Measurements from ENCODE around the gene MZF1. TPM values are rescaled to one million over a fixed set of nuclear protein-coding genes. Genes with fewer than 3 reads are reported as not detected.

The MZF1 gene
- total and polyA plus RNA-seq, 2 experiments from 2014 or later = 9.0 to 20.8 TPM

DNA sequence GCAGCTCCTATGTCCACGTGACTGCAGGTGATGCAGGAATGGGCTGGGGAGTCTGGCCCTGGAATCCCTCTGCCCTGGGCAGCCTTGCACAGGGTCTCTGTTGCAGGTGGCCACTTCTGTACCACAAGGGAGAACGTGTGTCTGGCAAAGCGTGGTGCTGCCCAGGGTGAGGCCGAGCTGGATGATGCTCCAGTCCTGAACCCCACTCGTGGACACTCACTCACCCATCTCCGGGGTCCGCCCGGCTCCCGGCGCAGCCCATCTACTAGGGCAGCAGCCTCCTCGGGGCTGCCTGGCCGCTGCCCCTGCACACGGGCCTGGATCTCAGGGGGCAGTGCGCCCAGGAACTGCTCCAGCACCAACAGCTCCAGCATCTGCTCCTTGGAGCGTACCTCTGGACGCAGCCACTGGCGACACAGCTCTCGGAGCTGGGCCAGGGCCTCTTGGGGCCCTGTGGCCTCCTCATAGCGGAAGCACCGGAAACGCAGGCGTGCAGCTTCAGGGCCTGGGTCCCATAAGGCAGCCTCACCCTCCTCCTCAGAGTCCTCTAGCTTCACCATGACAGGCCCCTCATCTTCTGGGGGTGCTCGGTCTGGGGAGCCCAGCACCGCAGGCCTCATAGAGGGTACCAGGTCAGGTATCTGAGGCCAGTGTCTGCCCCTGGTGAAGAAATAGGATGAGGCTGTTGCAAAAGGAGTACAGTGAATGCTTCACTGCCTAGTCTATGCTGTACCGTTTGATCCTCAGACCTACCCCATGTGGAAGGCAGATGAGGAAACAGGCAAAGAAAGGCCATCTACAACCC is 2.2 kb downstream of the MZF1 start:
- in situ Hi-C loops (cut with MboI) = no loop called here
- Histone ChIP-seq H3K9me3 (ENCODE audit: low read depth) (no peaks in the 10 kb centered on the region), H3K27me3 (replicated peaks; ENCODE audit: insufficient read depth) (no peaks in the 10 kb centered on the region), H3K9me2 (ENCODE audit: insufficient read depth) (no peaks in the 10 kb centered on the region), H3K4me2 (ENCODE audit: unreplicated experiment) (no peak overlapping the region), H4K20me1 (ENCODE audit: insufficient read depth) (no peaks in the 10 kb centered on the region), H3K36me3 (ENCODE audit: low read depth) (no peaks in the 10 kb centered on the region; the same call in 1 of the 2 replicates), H3K9ac (no peak overlapping the region), H3K4me1 (ENCODE audit: insufficient read depth) (peaks cover 8% of the 10 kb centered on the region; the same call in 1 of the 2 replicates), H3K4me3 (no peak overlapping the region), H3K79me2 (ENCODE audit: insufficient read depth) (peaks cover 9% of the 10 kb centered on the region), H2AFZ (no peak overlapping the region), H3F3A (ENCODE audit: insufficient read depth) (peaks cover 11% of the 10 kb centered on the region), H3K27ac (no peak overlapping the region)
- no peak for DNase-seq
- TF ChIP-seq EZH2 (IDR thresholded peaks at IDR 0.05; ENCODE audit: insufficient read depth, poor library complexity, severe bottlenecking) (no peak), EZH2phosphoT487 (IDR thresholded peaks at IDR 0.05; ENCODE audit: insufficient read depth, low read depth) (no peak)
- 79 to 80% methylated on average over 25 of the region's 25 CpGs for WGBS, 2 experiments (ENCODE audit: low coverage in 1 of 2, low lambda C conversion rate in 2 of 2, missing lambda C conversion rate in 2 of 2)

DNA sequence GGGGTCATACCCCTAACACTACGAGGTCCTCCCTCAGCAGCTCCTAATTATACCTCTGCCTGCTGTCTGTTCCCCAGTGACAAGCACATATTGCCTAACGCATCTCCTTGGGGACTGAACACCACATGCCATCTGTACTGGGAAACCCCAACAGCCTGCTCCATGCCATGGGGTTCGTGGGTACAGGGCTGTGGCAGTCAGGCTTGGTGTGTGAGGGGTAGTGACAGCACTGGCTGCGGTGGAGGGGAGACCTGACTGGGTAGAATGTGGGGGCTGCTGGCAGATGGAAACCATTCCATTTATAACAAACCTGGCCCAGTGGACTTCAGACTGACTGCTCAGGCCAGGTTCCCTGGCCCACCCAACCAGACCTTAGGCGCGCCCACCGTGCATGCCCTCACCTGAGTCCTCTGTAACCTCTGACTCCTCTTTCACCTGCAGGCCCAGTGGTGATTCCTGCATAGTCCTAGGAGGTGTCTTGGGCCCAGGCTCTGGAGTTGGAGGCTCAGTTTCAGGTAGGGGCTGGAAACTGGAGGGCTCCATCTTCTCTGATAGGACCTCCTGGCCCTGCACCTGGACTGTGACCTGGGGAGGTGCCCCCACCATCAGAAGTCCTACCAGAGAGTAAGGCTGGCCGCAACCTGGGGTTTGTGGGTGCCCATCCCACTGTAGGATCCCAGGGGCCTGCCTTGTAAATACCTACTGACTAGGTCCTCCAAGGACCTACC is 3.0 kb downstream of the MZF1 start:
- Histone ChIP-seq H3K9me2 (ENCODE audit: insufficient read depth) (no peaks in the 10 kb centered on the region), H3K4me2 (ENCODE audit: unreplicated experiment) (no peak overlapping the region), H3F3A (ENCODE audit: insufficient read depth) (peaks cover 11% of the 10 kb centered on the region), H3K9me3 (ENCODE audit: low read depth) (no peaks in the 10 kb centered on the region), H3K27ac (no peak overlapping the region), H3K4me3 (no peak overlapping the region), H3K27me3 (replicated peaks; ENCODE audit: insufficient read depth) (no peaks in the 10 kb centered on the region), H3K4me1 (ENCODE audit: insufficient read depth) (peaks cover 8% of the 10 kb centered on the region; the same call in 1 of the 2 replicates), H3K79me2 (ENCODE audit: insufficient read depth) (peaks cover 9% of the 10 kb centered on the region), H2AFZ (no peak overlapping the region), H4K20me1 (ENCODE audit: insufficient read depth) (no peaks in the 10 kb centered on the region), H3K36me3 (ENCODE audit: low read depth) (no peaks in the 10 kb centered on the region; the same call in 1 of the 2 replicates), H3K9ac (no peak overlapping the region)
- in situ Hi-C loops (cut with MboI) = no loop called here
- TF ChIP-seq EZH2 (IDR thresholded peaks at IDR 0.05; ENCODE audit: insufficient read depth, poor library complexity, severe bottlenecking) (no peak), EZH2phosphoT487 (IDR thresholded peaks at IDR 0.05; ENCODE audit: insufficient read depth, low read depth) (no peak)
- WGBS, 2 experiments (ENCODE audit: low coverage in 1 of 2, low lambda C conversion rate in 2 of 2, missing lambda C conversion rate in 2 of 2) = 83% methylated on average over 8 of the region's 8 CpGs
- no peak for DNase-seq

DNA sequence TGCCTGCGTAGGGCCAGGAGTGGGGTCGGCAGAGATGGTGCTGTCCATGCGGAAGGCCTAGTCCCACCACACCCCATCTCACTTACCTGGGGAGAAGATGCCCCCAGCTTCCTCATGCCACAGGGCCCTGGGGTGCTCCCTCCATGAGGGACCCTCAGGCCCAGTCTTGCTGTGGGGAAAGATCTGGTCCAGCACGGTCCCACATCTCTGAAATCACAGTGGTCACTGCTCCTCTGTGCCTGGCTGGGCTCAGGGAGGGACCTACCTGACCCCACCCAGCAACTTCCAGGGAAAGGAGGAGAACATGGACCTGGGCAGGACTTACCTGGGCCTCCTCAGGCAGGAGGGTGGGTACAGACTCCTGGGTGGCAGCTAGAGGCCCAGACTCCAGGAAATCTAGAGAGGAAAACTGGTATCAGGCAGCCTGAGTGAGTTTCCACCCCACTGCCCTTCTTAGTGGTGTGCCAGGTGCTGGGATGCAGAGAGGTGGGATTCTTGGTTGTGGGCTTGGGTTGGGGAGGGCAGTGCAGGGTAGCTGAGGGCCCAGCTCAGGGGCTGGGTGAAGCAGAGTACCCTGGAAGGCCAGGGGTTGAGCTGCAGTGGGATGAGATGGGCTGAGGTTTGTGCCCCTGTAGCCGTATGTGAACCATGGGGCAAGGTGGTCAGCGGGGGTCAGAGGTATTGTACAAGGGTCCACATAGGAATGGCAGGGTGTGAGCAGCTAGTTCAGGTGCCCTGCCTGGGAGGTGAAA is 3.8 kb downstream of the MZF1 start:
- Histone ChIP-seq H3K9me3 (ENCODE audit: low read depth) (no peaks in the 10 kb centered on the region), H3K9ac (no peak overlapping the region), H2AFZ (no peak overlapping the region), H3K79me2 (ENCODE audit: insufficient read depth) (peaks cover 9% of the 10 kb centered on the region), H3K4me2 (ENCODE audit: unreplicated experiment) (no peak overlapping the region), H3K27me3 (replicated peaks; ENCODE audit: insufficient read depth) (no peaks in the 10 kb centered on the region), H3K4me1 (ENCODE audit: insufficient read depth) (peaks cover 4% of the 10 kb centered on the region; the same call in 1 of the 2 replicates), H3K36me3 (ENCODE audit: low read depth) (no peaks in the 10 kb centered on the region; the same call in 1 of the 2 replicates), H4K20me1 (ENCODE audit: insufficient read depth) (no peaks in the 10 kb centered on the region), H3K9me2 (ENCODE audit: insufficient read depth) (no peaks in the 10 kb centered on the region), H3K27ac (no peak overlapping the region), H3F3A (ENCODE audit: insufficient read depth) (peaks cover 11% of the 10 kb centered on the region), H3K4me3 (no peak overlapping the region)
- DNase-seq = no peak
- in situ Hi-C loops (cut with MboI) = no loop called here
- 86 to 92% methylated on average over 6 of the region's 6 CpGs for WGBS, 2 experiments (ENCODE audit: low coverage in 1 of 2, low lambda C conversion rate in 2 of 2, missing lambda C conversion rate in 2 of 2)
- TF ChIP-seq EZH2phosphoT487 (IDR thresholded peaks at IDR 0.05; ENCODE audit: insufficient read depth, low read depth) (no peak), EZH2 (IDR thresholded peaks at IDR 0.05; ENCODE audit: insufficient read depth, poor library complexity, severe bottlenecking) (no peak)

Data from GM23248 (cell line).